NB4 (cell line): ENCODE measurements around the gene DNAJC30.

Source experiments
- CTCF ChIP-seq: IDR thresholded peaks from one replicate; pipeline ENCODE4 v1.5.1; 2012; ENCODE audit warnings: low read depth, low read length
- MAX ChIP-seq: IDR thresholded peaks from 2 replicates; pipeline ENCODE4 v1.6.1; 2011; ENCODE audit warnings: low read depth, low read length

GRCh38 chr7:73721377-73721817, 38.1 kb upstream of the DNAJC30 start:
- no peak for TF ChIP-seq CTCF
- no peak for TF ChIP-seq MAX
